ENCODE measurements around the gene MACROD2. TPM values are rescaled to one million over a fixed set of nuclear protein-coding genes. Genes with fewer than 3 reads are reported as not detected.

Gene MACROD2
- total and polyA plus RNA-seq, 2 experiments from 2014 or later = 2.8 to 4.3 TPM

- Histone ChIP-seq H3K27me3 (ENCODE audit: insufficient read depth) (no peaks in the 10 kb centered on the region), H3K36me3 (ENCODE audit: insufficient read depth) (no peaks in the 10 kb centered on the region), H3K4me1 (ENCODE audit: insufficient read depth) (0 out of 2 replicates have a peak, but pooled peaks cover 4% of the 10 kb centered on the region), H3K79me2 (replicated peaks; ENCODE audit: insufficient read depth) (no peaks in the 10 kb centered on the region), H3K9me2 (ENCODE audit: insufficient read depth) (0 out of 2 replicates have a peak, but pooled peaks cover 5% of the 10 kb centered on the region), H2AFZ (no peak overlapping the region), H3K4me2 (no peak overlapping the region), H3F3A (replicated peaks; ENCODE audit: low read depth) (no peaks in the 10 kb centered on the region), H3K27ac (ENCODE audit: low read depth) (no peak overlapping the region), H3K4me3 (no peak overlapping the region), H4K20me1 (replicated peaks; ENCODE audit: insufficient read depth) (no peaks in the 10 kb centered on the region)
- Mint-ChIP-seq H3K9me3 (no peaks in the 10 kb centered on the region), H3K27me3 (ENCODE audit: insufficient read depth, low read depth, poor library complexity) (no peaks in the 10 kb centered on the region), H3K4me1 (peaks cover 6% of the 10 kb centered on the region), H3K36me3 (ENCODE audit: low read depth) (no peaks in the 10 kb centered on the region), H3K4me3 (no peak overlapping the region), H3K27ac (0 out of 2 replicates have a peak overlapping the region, but pooled peaks have one; percentile 11)
- DNase-seq (ENCODE audit: low spot score) = peak; percentile 13
- TF ChIP-seq NANOG (IDR thresholded peaks at IDR 0.05; ENCODE audit: borderline replicate concordance) = no peak
- TF ChIP-seq JUNB (IDR thresholded peaks at IDR 0.05; ENCODE audit: unreplicated experiment) = no peak
- TF ChIP-seq ZNF331 (CRISPR knock-in tag; IDR thresholded peaks at IDR 0.05; ENCODE audit: low read depth) = no peak
- no peak for TF ChIP-seq STAT1 (IDR thresholded peaks at IDR 0.05; ENCODE audit: unreplicated experiment)
- TF ChIP-seq EZH2 (IDR thresholded peaks at IDR 0.05; ENCODE audit: low read depth, unreplicated experiment) = no peak
- TF ChIP-seq CTCF (conservative IDR thresholded peaks at IDR 0.05; ENCODE audit: low read depth in 2 of 2) = no peak
- TF ChIP-seq EZH2phosphoT487 (IDR thresholded peaks at IDR 0.05; ENCODE audit: unreplicated experiment) = no peak
- no peak for TF ChIP-seq ZNF462 (CRISPR knock-in tag; IDR thresholded peaks at IDR 0.05)
- peak; percentile 69 for ATAC-seq
These were observed 787.4 kb downstream of the MACROD2 start for GRCh38 chr20:14782731-14783130.

Data from GM23338 (cell line).